K562 (cell line): ENCODE data around the gene ANKLE2. TPM values are rescaled to one million over a fixed set of nuclear protein-coding genes. Genes with fewer than 3 reads are reported as not detected.
A peak's percentile ranks its signal among the peaks of the same experiment; 100 is the strongest.

ENCODE experiments used
- CTBP1 ChIP-seq: fragments of 450-650 bp; IDR thresholded peaks from 2 replicates; pipeline ENCODE4 v1.6.1; 2016; ENCODE audit warnings: borderline replicate concordance
- FOXA1 ChIP-seq: fragments of 450-650 bp; IDR thresholded peaks from 2 replicates; pipeline ENCODE4 v1.6.1; 2016; ENCODE audit warnings: mild to moderate bottlenecking, borderline replicate concordance
- MECOM ChIP-seq: fragments of 250-450 bp; sonication (Bioruptor Pico); IDR thresholded peaks from 2 replicates; pipeline ENCODE4 v1.8.0; 2022; ENCODE audit warnings: inconsistent platforms
- NFE2L1 ChIP-seq: fragments of 450-650 bp; IDR thresholded peaks from 2 replicates; pipeline ENCODE4 v1.6.1; 2016; ENCODE audit warnings: missing genetic modification characterization, low read depth, mild to moderate bottlenecking, missing compliant biosample characterization, moderate library complexity, borderline replicate concordance
- PRPF4 ChIP-seq: fragments of 200-400 bp; formaldehyde crosslinking; IDR thresholded peaks from one replicate; pipeline ENCODE4 v1.6.1; 2017; ENCODE audit warnings: low read length, low read depth, mild to moderate bottlenecking; ENCODE audit not compliant: insufficient read depth, poor library complexity, severe bottlenecking
- RFX1 ChIP-seq: fragments of 450-650 bp; IDR thresholded peaks from 2 replicates; pipeline ENCODE4 v1.6.1; 2016; ENCODE audit warnings: mild to moderate bottlenecking, moderate library complexity
- SPI1 ChIP-seq: IDR thresholded peaks from 2 replicates; pipeline ENCODE4 v1.6.1; 2011; ENCODE audit warnings: low read depth, low read length, control low read depth, borderline replicate concordance
- ZBTB17 ChIP-seq: fragments of 450-650 bp; formaldehyde crosslinking; IDR thresholded peaks from 2 replicates; pipeline ENCODE4 v1.4.0; 2020; ENCODE audit warnings: mild to moderate bottlenecking
- ZNF311 ChIP-seq: fragments of 250-450 bp; sonication (Bioruptor Pico); IDR thresholded peaks from 2 replicates; pipeline ENCODE4 v1.4.0; 2020; ENCODE audit warnings: mild to moderate bottlenecking, moderate library complexity
- polyA plus RNA-seq, 8 experiments: library from polyadenylated mRNA; depleted of rRNA in 4 of 8; stranded (reverse) in 5 of 8; unstranded in 3 of 8; fragments of >200 nt; fragmentation: Nextera tagmentation in 2 of 8; fragmentation: Illumina TruSeq in 1 of 8; extraction: Ambion mirVana in 2 of 8; extraction: Trizol in 1 of 8; gene quantifications; 2 replicates each; pipeline versions ENCODE4 v1.2.1 to v1.2.3, GENCODE V29; 2011 to 2014; ENCODE audit warnings: inconsistent platforms in 1 of 8, missing spikeins in 1 of 8
- total RNA-seq, 7 experiments: library from RNA; depleted of rRNA in 6 of 7; stranded (reverse); fragments of >200 nt in 6 of 7; fragmentation: Illumina TruSeq in 2 of 7; extraction: Trizol in 2 of 7; gene quantifications; 2 replicates each; pipeline versions ENCODE4 v1.2.1 to v1.2.3, GENCODE V29; 2011 to 2021; ENCODE audit warnings: low replicate concordance in 1 of 7
- TF ChIP-seq, protein P1 (sequence below): sonication (generic); formaldehyde crosslinking; IDR thresholded peaks from 2 replicates; pipeline ENCODE4 v1.8.0; 2022; ENCODE audit warnings: missing genetic modification reagents, mild to moderate bottlenecking, moderate library complexity, borderline replicate concordance
- TF ChIP-seq, protein P2 (sequence below): sonication (generic); IDR thresholded peaks from 2 replicates; pipeline ENCODE4 v1.6.1; 2016
- TF ChIP-seq, protein P3 (sequence below): fragments of 250-450 bp; sonication (Bioruptor Pico); IDR thresholded peaks from 2 replicates; pipeline ENCODE4 v1.9.0; 2021; ENCODE audit warnings: mild to moderate bottlenecking, inconsistent platforms
- TF ChIP-seq, protein P4 (sequence below): fragments of 250-450 bp; sonication (Bioruptor Pico); IDR thresholded peaks from 2 replicates; pipeline ENCODE4 v1.4.0; 2020; ENCODE audit warnings: mild to moderate bottlenecking, moderate library complexity, borderline replicate concordance
- TF ChIP-seq, protein P5 (sequence below), 3 experiments: fragments of 200-800 bp in 1 of 3; sonication (Bioruptor generic) in 1 of 3; sonication (generic) in 1 of 3; formaldehyde crosslinking in 1 of 3; IDR thresholded peaks; 2 replicates each; pipeline versions ENCODE4 v1.6.1 to v1.8.0; 2016 to 2022; ENCODE audit warnings: mild to moderate bottlenecking in 2 of 3, missing compliant biosample characterization in 2 of 3, missing genetic modification characterization in 2 of 3, missing genetic modification reagents in 1 of 3
- TF ChIP-seq, protein P6 (sequence below): fragments of 250-450 bp; sonication (Bioruptor Pico); IDR thresholded peaks from 2 replicates; pipeline ENCODE4 v1.4.0; 2020; ENCODE audit warnings: mild to moderate bottlenecking

Gene ANKLE2
- total and polyA plus RNA-seq, 9 of the 15 experiments (the other 6 are each of a cell fraction or from before 2014, with no cell fraction given) = 3.2 to 57.7 (median 45.6) TPM

DNA sequence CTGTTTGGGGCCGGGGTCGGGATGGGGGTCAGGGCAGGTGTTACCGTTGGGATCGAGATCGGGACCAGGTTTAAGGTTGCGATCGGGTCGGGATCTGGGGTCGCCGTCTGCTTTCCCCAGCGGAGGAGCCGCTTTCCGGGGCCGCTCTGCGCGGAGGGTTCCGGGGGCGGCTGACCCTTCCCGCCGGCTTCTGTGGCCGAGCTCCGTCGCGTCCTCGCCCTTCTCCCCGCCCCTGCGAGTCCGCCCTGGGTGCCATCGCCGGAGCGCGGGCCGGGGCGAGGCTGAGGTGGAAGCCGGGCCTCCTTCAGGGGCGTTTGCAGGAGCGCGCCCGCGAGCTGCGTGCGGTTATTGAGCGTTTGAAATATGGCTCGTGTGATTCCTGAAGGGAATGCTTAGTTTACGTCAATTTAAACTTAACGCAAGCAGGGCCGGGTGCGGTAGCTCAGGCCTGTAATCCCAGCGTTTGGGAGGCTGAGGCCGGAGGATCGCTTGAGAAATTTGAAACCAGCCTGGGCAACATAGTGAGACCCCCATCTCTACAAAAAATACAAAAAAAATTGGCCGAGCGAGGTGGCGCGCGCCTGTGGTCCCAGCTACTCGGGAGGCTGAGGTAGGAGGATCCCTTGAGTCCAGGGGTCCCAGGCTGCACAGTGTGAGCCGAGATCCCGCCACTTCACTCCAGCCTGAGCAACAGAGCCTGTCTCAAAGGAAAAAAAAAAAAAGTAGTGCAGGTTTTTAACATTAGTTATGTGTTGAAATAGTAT is 50.4 kb downstream of the ANKLE2 start (continued):
- TF ChIP-seq, protein P1, sequence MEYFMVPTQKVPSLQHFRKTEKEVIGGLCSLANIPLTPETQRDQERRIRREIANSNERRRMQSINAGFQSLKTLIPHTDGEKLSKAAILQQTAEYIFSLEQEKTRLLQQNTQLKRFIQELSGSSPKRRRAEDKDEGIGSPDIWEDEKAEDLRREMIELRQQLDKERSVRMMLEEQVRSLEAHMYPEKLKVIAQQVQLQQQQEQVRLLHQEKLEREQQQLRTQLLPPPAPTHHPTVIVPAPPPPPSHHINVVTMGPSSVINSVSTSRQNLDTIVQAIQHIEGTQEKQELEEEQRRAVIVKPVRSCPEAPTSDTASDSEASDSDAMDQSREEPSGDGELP = 0 out of 2 replicates have a peak, but pooled peaks have one; percentile 29
- TF ChIP-seq, protein P2, sequence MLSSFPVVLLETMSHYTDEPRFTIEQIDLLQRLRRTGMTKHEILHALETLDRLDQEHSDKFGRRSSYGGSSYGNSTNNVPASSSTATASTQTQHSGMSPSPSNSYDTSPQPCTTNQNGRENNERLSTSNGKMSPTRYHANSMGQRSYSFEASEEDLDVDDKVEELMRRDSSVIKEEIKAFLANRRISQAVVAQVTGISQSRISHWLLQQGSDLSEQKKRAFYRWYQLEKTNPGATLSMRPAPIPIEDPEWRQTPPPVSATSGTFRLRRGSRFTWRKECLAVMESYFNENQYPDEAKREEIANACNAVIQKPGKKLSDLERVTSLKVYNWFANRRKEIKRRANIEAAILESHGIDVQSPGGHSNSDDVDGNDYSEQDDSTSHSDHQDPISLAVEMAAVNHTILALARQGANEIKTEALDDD = no peak
- TF ChIP-seq RFX1 (no peak), NFE2L1 (tag) (no peak), CTBP1 (no peak), SPI1 (no peak), ZNF311 (no peak), PRPF4 (no peak), ZBTB17 (CRISPR knock-in tag) (no peak), MECOM (CRISPR knock-in tag) (no peak), FOXA1 (no peak)
- TF ChIP-seq, protein P3, sequence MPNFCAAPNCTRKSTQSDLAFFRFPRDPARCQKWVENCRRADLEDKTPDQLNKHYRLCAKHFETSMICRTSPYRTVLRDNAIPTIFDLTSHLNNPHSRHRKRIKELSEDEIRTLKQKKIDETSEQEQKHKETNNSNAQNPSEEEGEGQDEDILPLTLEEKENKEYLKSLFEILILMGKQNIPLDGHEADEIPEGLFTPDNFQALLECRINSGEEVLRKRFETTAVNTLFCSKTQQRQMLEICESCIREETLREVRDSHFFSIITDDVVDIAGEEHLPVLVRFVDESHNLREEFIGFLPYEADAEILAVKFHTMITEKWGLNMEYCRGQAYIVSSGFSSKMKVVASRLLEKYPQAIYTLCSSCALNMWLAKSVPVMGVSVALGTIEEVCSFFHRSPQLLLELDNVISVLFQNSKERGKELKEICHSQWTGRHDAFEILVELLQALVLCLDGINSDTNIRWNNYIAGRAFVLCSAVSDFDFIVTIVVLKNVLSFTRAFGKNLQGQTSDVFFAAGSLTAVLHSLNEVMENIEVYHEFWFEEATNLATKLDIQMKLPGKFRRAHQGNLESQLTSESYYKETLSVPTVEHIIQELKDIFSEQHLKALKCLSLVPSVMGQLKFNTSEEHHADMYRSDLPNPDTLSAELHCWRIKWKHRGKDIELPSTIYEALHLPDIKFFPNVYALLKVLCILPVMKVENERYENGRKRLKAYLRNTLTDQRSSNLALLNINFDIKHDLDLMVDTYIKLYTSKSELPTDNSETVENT = no peak
- TF ChIP-seq, protein P4, sequence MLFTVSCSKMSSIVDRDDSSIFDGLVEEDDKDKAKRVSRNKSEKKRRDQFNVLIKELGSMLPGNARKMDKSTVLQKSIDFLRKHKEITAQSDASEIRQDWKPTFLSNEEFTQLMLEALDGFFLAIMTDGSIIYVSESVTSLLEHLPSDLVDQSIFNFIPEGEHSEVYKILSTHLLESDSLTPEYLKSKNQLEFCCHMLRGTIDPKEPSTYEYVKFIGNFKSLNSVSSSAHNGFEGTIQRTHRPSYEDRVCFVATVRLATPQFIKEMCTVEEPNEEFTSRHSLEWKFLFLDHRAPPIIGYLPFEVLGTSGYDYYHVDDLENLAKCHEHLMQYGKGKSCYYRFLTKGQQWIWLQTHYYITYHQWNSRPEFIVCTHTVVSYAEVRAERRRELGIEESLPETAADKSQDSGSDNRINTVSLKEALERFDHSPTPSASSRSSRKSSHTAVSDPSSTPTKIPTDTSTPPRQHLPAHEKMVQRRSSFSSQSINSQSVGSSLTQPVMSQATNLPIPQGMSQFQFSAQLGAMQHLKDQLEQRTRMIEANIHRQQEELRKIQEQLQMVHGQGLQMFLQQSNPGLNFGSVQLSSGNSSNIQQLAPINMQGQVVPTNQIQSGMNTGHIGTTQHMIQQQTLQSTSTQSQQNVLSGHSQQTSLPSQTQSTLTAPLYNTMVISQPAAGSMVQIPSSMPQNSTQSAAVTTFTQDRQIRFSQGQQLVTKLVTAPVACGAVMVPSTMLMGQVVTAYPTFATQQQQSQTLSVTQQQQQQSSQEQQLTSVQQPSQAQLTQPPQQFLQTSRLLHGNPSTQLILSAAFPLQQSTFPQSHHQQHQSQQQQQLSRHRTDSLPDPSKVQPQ (CRISPR knock-in tag) = no peak
- TF ChIP-seq, protein P5, sequence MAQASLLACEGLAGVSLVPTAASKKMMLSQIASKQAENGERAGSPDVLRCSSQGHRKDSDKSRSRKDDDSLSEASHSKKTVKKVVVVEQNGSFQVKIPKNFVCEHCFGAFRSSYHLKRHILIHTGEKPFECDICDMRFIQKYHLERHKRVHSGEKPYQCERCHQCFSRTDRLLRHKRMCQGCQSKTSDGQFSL (CRISPR knock-in tag; IDR thresholded peaks at IDR 0.05) = no peak
- TF ChIP-seq, protein P5 (tag; IDR thresholded peaks at IDR 0.05) = no peak
- TF ChIP-seq, protein P6, sequence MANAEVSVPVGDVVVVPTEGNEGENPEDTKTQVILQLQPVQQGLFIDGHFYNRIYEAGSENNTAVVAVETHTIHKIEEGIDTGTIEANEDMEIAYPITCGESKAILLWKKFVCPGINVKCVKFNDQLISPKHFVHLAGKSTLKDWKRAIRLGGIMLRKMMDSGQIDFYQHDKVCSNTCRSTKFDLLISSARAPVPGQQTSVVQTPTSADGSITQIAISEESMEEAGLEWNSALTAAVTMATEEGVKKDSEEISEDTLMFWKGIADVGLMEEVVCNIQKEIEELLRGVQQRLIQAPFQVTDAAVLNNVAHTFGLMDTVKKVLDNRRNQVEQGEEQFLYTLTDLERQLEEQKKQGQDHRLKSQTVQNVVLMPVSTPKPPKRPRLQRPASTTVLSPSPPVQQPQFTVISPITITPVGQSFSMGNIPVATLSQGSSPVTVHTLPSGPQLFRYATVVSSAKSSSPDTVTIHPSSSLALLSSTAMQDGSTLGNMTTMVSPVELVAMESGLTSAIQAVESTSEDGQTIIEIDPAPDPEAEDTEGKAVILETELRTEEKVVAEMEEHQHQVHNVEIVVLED (CRISPR knock-in tag) = no peak
